Heart left ventricle (tissue), 16 donors: ENCODE data around the gene VPS45. TPM values are rescaled to one million over a fixed set of nuclear protein-coding genes. Genes with fewer than 3 reads are reported as not detected.

Source experiments
- ATAC-seq, 4 donors: fragments of 200-7000 bp; cut with Tn5 transposase; one replicate each; pipeline ENCODE4 v1.9.1; 2020 to 2022; ENCODE audit warnings: moderate library complexity in 4 of 4, mild to moderate bottlenecking in 3 of 4, moderate number of reproducible peaks in 1 of 4
- DNase-seq, 5 donors: peaks; one replicate each; pipeline ENCODE4 v3.0.0-alpha.2; 2020
- H3K27ac ChIP-seq, 12 donors: fragments of 200-600 bp; sonication (generic) in 4 of 12; one replicate each; pipeline versions ENCODE4 v1.5.0 to v1.8.0; 2016 to 2022; ENCODE audit warnings: mild to moderate bottlenecking in 2 of 12
- H3K27me3 ChIP-seq, 9 donors: fragments of 200-600 bp; sonication (generic) in 2 of 9; one replicate each; pipeline versions ENCODE4 v1.5.1 to v1.8.0; 2016 to 2022; ENCODE audit warnings: mild to moderate bottlenecking in 3 of 9
- H3K36me3 ChIP-seq, 9 donors: fragments of 200-600 bp; sonication (generic) in 2 of 9; one replicate each; pipeline versions ENCODE4 v1.5.0 to v1.8.0; 2018 to 2022; ENCODE audit warnings: mild to moderate bottlenecking in 2 of 9
- H3K4me1 ChIP-seq, 12 donors: fragments of 200-600 bp; sonication (generic) in 4 of 12; one replicate each; pipeline versions ENCODE4 v1.5.0 to v1.8.0; 2016 to 2022; ENCODE audit warnings: mild to moderate bottlenecking in 3 of 12
- H3K4me3 ChIP-seq, 12 donors: fragments of 200-600 bp; sonication (generic) in 4 of 12; one replicate each; pipeline versions ENCODE4 v1.5.0 to v1.8.0; 2017 to 2022; ENCODE audit warnings: mild to moderate bottlenecking in 9 of 12, moderate library complexity in 4 of 12
- H3K9me3 ChIP-seq, 12 donors: fragments of 200-600 bp; sonication (generic) in 4 of 12; one replicate each; pipeline versions ENCODE4 v1.5.0 to v1.8.0; 2016 to 2022; ENCODE audit warnings: mild to moderate bottlenecking in 1 of 12
- POLR2A ChIP-seq, 2 donors: fragments of 450-650 bp; IDR thresholded peaks; one replicate each; pipeline ENCODE4 v1.6.1; 2017; ENCODE audit warnings: antibody characterized with exemption in 2 of 2, mild to moderate bottlenecking in 2 of 2, moderate library complexity in 2 of 2
- WGBS, 4 donors: extraction: QIAGEN DNeasy Blood & Tissue Kit in 2 of 4; methylation state at CpG; one replicate each; pipeline versions ENCODE4 v1.1.5 to v1.1.7; 2013 to 2018; 5-methylcytosine and 5-hydroxymethylcytosine counted together
- intact Hi-C, 10 donors: fragments of 100-400 bp; cut with DNase I; formaldehyde crosslinking; loops; one replicate each; pipeline versions ENCODE4 v1.11.1 to v1.14.2; 2022
- polyA plus RNA-seq, 2 donors: library from polyadenylated mRNA; stranded (reverse); fragments of 200-250 nt; gene quantifications; one replicate each; pipeline ENCODE4 v1.2.3, GENCODE V29; 2013
- total RNA-seq, 9 donors: library from RNA; depleted of rRNA in 2 of 9; stranded (reverse); fragments of >200 nt in 2 of 9; fragmentation: NEBNext Ultra II Directional in 3 of 9; extraction: Animal tissue kit (Norgen Biotek cat#: 25700) in 3 of 9; gene quantifications; one replicate each; pipeline versions ENCODE4 v1.1.0 to v1.2.4, GENCODE V29; 2016 to 2023
- TF ChIP-seq, protein P1 (sequence below), 12 donors: fragments of 200-600 bp; sonication (generic) in 4 of 12; IDR thresholded peaks; one replicate each; pipeline versions ENCODE4 v1.5.0 to v1.8.0; 2018 to 2022; ENCODE audit warnings: antibody characterized with exemption in 12 of 12, mild to moderate bottlenecking in 5 of 12
- donor health status: ischemic (EF 13 %, LVEDD 7.1; RV severe dilation, severe dysfunction).
- donor health status: healthy with polysubstance abuse.
- donor health status: DM: no; HTN: yes; CAD: no.
- donor health status: DM: no; HTN: no; CAD: no.
- donor health status: ischemic (EF 25% LVEDD 6.9; RV normal size, moderate dysfunction).
- donor health status: ischemic (EF 25% LVEDD 5.7; RV mildly dilated, moderate dysfunction).
- donor health status: healthy.
- donor health status: DM: yes; HTN: yes; CAD: no.
- donor health status: ischemic (EF 35%, LVEDD 5.7; RV mildly dilated, moderate dysfunction).
- donor health status: nonischemic (EF 11% LVEDD 7.7; RV severe dilation, severe dysfunction).
- donor health status: DM: yes; HTN: yes; CAD: no.
- donor health status: PGD.
- donor health status: ischemic (EF 29% LVEDD 5.4; RV normal size, mild dysfunction).
- donor health status: nonischemic (EF 23%, LVEDD 6.1; RV moderate dilation, normal function).

Gene VPS45
- total and polyA plus RNA-seq, 11 donors, result 30.4 to 67.7 (median 49.2) TPM

DNA sequence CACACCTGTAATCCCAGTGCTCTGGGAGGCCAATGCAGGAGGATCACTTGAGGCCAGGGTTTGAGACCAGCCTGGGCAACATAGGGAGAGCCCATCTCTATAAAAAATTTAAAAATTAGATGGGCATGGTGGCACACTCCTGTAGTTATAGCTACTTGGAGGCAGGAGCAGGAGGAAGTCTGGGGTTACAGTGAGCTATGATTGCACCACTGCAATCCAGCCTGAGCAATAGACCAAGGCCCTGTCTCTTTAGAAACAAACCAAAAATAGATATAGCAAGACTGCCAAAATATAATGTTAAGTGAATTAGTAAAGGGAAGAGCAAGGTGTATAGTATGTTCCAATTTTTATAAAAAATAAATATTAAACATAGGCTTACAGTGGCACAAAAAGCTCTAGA is 111.0 kb downstream of the VPS45 start:
- H3K4me1 ChIP-seq, result peaks cover 0 to 45% (median 0%) of the 10 kb centered on the region in 12 donors
- TF ChIP-seq, protein P1, sequence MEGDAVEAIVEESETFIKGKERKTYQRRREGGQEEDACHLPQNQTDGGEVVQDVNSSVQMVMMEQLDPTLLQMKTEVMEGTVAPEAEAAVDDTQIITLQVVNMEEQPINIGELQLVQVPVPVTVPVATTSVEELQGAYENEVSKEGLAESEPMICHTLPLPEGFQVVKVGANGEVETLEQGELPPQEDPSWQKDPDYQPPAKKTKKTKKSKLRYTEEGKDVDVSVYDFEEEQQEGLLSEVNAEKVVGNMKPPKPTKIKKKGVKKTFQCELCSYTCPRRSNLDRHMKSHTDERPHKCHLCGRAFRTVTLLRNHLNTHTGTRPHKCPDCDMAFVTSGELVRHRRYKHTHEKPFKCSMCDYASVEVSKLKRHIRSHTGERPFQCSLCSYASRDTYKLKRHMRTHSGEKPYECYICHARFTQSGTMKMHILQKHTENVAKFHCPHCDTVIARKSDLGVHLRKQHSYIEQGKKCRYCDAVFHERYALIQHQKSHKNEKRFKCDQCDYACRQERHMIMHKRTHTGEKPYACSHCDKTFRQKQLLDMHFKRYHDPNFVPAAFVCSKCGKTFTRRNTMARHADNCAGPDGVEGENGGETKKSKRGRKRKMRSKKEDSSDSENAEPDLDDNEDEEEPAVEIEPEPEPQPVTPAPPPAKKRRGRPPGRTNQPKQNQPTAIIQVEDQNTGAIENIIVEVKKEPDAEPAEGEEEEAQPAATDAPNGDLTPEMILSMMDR (IDR thresholded peaks at IDR 0.05), result no peak
- TF ChIP-seq POLR2A (IDR thresholded peaks at IDR 0.05), result no peak
- peak in 1 of 4 donors; percentile 55 for ATAC-seq
- H3K4me3 ChIP-seq, result no peak overlapping the region
- intact Hi-C loops, result no loop called here
- no peak for DNase-seq
- H3K27ac ChIP-seq, result peak overlapping the region in 1 of 12 donors; percentile 27
- H3K36me3 ChIP-seq, result no peaks in the 10 kb centered on the region
- H3K27me3 ChIP-seq, result no peaks in the 10 kb centered on the region
- H3K9me3 ChIP-seq, result no peaks in the 10 kb centered on the region

DNA sequence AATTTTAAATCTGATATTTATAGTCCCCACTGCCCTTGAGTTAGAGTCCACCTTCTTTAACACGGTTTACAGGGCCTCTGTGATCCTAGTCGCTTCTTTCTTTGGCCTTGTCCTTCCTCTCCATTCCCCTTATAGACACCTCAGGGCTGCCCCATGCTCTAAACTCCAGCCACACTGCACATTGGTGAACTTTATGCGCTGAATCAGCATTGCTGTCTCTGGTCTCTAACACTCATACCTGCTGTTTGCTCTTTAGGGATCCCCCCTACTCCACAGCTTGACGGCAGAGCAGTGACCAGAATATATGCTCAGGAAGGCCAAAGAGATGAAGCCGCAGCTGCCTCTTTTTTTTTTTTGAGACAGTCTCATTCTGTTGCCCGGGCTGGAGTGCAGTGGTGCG is 112.3 kb downstream of the VPS45 start:
- Histone ChIP-seq H3K27ac (no peak overlapping the region), H3K4me1 (peaks cover 0 to 53% (median 0%) of the 10 kb centered on the region in 12 donors), H3K27me3 (no peaks in the 10 kb centered on the region), H3K36me3 (no peaks in the 10 kb centered on the region), H3K4me3 (no peak overlapping the region), H3K9me3 (no peaks in the 10 kb centered on the region)
- intact Hi-C loops, result no loop called here
- no peak for DNase-seq
- ATAC-seq, result no peak
- WGBS, 4 donors, result 90 to 93% (median 92%) methylated on average over 7 of the region's 7 CpGs
- TF ChIP-seq, protein P1 (IDR thresholded peaks at IDR 0.05), result no peak
- TF ChIP-seq POLR2A (IDR thresholded peaks at IDR 0.05), result no peak

DNA sequence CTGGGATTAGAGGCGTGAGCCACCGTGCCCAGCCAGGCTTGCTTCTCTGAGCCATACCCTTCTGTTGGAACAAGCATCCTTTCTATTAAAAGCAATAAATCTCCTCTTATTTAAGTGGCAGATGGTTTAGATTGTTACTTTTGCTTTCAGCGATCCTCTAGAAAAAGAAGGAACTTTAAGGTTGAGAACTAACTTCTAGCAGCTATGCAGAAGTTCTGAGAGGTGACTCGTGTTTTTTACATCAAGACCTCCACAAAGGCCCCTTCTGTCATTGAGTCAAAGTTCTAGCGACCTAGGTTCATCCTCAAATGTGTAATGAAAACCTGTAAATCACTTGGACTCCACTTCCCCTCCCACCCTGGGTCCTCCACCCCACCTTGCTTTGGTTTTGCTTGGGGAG is 112.9 kb downstream of the VPS45 start:
- Histone ChIP-seq H3K27ac (peak overlapping the region in 1 of 12 donors; percentile 24), H3K27me3 (no peaks in the 10 kb centered on the region), H3K4me1 (peaks cover 0 to 53% (median 0%) of the 10 kb centered on the region in 12 donors), H3K9me3 (no peaks in the 10 kb centered on the region), H3K4me3 (no peak overlapping the region), H3K36me3 (no peaks in the 10 kb centered on the region)
- TF ChIP-seq, protein P1 (IDR thresholded peaks at IDR 0.05), result no peak
- WGBS, 4 donors, result 70 to 89% (median 79%) methylated on average over 5 of the region's 5 CpGs
- DNase-seq (no peak), ATAC-seq (no peak)
- intact Hi-C loops, result no loop called here

DNA sequence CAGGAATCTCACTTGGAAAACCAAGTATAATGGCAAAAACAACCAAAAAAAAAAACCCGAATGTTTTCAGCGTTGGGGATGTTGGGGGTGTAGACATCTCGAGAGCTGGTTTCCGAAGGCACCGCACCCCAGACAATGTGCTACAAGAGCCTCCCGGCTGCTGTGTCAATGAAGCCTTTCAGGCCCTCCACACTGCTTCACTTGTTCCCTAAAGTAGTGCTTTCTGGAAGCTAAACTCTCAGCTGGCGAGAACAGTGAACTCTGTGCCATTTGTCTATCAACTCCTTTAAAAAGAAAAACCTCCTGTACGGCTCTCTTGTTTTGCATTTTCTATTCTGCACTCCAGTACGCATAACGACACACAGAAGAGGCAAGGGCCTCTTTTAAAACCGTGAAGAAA is 114.7 kb downstream of the VPS45 start:
- TF ChIP-seq POLR2A (IDR thresholded peaks at IDR 0.05), result no peak
- TF ChIP-seq, protein P1 (IDR thresholded peaks at IDR 0.05), result no peak

More for the DNA sequence above, 114.7 kb downstream of the VPS45 start:
- ATAC-seq (no peak), DNase-seq (no peak)
- Histone ChIP-seq H3K36me3 (no peaks in the 10 kb centered on the region), H3K4me3 (no peak overlapping the region), H3K27me3 (no peaks in the 10 kb centered on the region), H3K27ac (no peak overlapping the region), H3K9me3 (no peaks in the 10 kb centered on the region), H3K4me1 (peaks cover 0 to 49% (median 0%) of the 10 kb centered on the region in 12 donors)
- 83 to 91% (median 89%) methylated on average over 11 of the region's 11 CpGs for WGBS, 4 donors
- intact Hi-C loops, result no loop called here
